Mesothelial cell of epicardium (in vitro differentiated cells): ENCODE results near the gene KRTAP5-10. TPM values are rescaled to one million over a fixed set of nuclear protein-coding genes. Genes with fewer than 3 reads are reported as not detected.

Experiments used
- DNase-seq, 2 experiments: peaks; one replicate each; pipeline ENCODE4 v3.0.0; 2021; ENCODE audit warnings: low spot score in 2 of 2; ENCODE audit not compliant: unreplicated experiment in 2 of 2
- H3K27ac Mint-ChIP-seq: 2 replicates; pipeline ENCODE4 v1.8.0; 2021; ENCODE audit warnings: mixed read lengths
- H3K27me3 Mint-ChIP-seq: 2 replicates; pipeline ENCODE4 v1.8.0; 2021; ENCODE audit warnings: low read depth, mixed read lengths
- H3K36me3 Mint-ChIP-seq: 2 replicates; pipeline ENCODE4 v1.8.0; 2021; ENCODE audit warnings: mixed read lengths
- H3K4me1 Mint-ChIP-seq: 2 replicates; pipeline ENCODE4 v1.8.0; 2021; ENCODE audit warnings: mixed read lengths
- H3K4me3 Mint-ChIP-seq: 2 replicates; pipeline ENCODE4 v1.8.0; 2021; ENCODE audit warnings: mild to moderate bottlenecking, moderate library complexity, mixed read lengths
- H3K9me3 Mint-ChIP-seq: 2 replicates; pipeline ENCODE4 v1.8.0; 2021; ENCODE audit warnings: mixed read lengths
- total RNA-seq: library from RNA; stranded (reverse); gene quantifications from 3 replicates; pipeline ENCODE4 v1.2.1, GENCODE V29; 2021
- TF ChIP-seq, protein P1 (sequence below): fragments of 200-600 bp; sonication (generic); IDR thresholded peaks from one replicate; pipeline ENCODE4 v1.5.0; 2021; ENCODE audit warnings: antibody characterized with exemption; ENCODE audit not compliant: unreplicated experiment

KRTAP5-10 gene
- total RNA-seq, 1 donor from 2014 or later = 0.31 TPM

DNA sequence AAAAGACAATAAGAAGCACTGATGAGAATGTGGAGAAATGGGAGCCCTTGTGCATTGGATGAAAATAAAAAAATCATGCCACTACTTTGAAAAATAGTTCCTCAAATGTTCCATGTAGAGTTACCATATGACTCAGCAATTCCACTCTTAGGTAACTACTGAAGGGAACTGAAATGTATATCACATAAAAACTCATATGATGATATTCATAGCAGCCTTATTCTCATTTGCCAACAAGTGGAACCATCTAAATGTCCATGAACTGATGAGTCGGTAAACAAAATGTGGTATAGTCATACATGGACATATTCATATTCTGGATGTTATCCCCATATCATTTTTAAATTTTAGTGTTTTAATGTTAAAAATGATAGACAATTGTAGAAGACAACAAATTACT lies 13.7 kb upstream of the KRTAP5-10 start:
- DNase-seq = no peak
- H3K36me3 Mint-ChIP-seq = no peaks in the 10 kb centered on the region
- H3K9me3 Mint-ChIP-seq = no peaks in the 10 kb centered on the region
- TF ChIP-seq, protein P1, sequence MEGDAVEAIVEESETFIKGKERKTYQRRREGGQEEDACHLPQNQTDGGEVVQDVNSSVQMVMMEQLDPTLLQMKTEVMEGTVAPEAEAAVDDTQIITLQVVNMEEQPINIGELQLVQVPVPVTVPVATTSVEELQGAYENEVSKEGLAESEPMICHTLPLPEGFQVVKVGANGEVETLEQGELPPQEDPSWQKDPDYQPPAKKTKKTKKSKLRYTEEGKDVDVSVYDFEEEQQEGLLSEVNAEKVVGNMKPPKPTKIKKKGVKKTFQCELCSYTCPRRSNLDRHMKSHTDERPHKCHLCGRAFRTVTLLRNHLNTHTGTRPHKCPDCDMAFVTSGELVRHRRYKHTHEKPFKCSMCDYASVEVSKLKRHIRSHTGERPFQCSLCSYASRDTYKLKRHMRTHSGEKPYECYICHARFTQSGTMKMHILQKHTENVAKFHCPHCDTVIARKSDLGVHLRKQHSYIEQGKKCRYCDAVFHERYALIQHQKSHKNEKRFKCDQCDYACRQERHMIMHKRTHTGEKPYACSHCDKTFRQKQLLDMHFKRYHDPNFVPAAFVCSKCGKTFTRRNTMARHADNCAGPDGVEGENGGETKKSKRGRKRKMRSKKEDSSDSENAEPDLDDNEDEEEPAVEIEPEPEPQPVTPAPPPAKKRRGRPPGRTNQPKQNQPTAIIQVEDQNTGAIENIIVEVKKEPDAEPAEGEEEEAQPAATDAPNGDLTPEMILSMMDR = no peak
- peaks cover 22% of the 10 kb centered on the region for H3K27me3 Mint-ChIP-seq
- H3K27ac Mint-ChIP-seq = no peak overlapping the region
- no peak overlapping the region for H3K4me3 Mint-ChIP-seq
- H3K4me1 Mint-ChIP-seq = no peaks in the 10 kb centered on the region

DNA sequence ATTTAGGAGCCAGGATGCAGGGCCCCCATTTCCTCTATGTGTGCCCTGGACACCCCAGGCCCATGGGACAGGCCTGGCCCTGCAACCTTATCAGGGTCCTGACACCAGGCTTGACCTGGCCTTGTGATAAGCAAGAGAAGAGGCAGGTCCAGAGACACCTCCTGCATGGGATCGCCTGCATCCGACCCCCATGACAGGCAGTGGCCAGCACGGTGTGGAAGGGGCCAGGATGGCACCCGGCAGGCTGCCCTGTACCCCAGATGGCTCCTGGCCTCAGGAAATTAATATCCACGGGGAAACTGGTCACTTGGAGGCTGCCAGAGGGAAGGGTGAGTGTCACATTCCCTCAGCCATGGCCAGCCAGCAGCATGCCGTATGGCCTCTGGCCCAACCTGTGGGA lies 10.4 kb upstream of the KRTAP5-10 start:
- Mint-ChIP-seq H3K9me3 (peaks cover 7% of the 10 kb centered on the region), H3K27ac (no peak overlapping the region), H3K4me1 (no peaks in the 10 kb centered on the region), H3K27me3 (peaks cover 3% of the 10 kb centered on the region), H3K4me3 (no peak overlapping the region), H3K36me3 (no peaks in the 10 kb centered on the region)
- TF ChIP-seq, protein P1 = no peak
- DNase-seq = no peak

DNA sequence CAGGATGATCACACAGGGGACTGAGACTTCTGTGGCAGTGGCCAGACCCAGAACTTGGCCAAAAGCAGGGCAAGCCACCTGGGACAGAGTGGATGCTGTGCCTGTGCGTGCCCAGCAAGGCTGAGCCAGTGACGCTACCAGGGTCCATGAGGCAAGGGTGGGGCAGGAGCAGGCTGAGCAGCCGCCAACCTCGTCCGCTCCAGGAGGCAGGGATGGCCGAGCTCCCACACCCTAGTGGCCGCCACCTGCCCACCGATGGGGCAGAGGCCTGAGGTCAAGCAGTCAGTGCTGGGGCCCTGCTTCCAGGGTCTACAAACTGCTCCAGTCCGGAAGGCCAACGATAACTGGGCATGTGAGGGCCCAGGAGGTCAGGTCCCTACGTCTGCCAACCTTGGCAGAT lies 9.9 kb upstream of the KRTAP5-10 start:
- H3K27me3 Mint-ChIP-seq = peaks cover 3% of the 10 kb centered on the region
- TF ChIP-seq, protein P1 = no peak
- H3K4me1 Mint-ChIP-seq = no peaks in the 10 kb centered on the region
- H3K27ac Mint-ChIP-seq = no peak overlapping the region
- no peak overlapping the region for H3K4me3 Mint-ChIP-seq
- DNase-seq = no peak
- peaks cover 13% of the 10 kb centered on the region for H3K9me3 Mint-ChIP-seq
- no peaks in the 10 kb centered on the region for H3K36me3 Mint-ChIP-seq

DNA sequence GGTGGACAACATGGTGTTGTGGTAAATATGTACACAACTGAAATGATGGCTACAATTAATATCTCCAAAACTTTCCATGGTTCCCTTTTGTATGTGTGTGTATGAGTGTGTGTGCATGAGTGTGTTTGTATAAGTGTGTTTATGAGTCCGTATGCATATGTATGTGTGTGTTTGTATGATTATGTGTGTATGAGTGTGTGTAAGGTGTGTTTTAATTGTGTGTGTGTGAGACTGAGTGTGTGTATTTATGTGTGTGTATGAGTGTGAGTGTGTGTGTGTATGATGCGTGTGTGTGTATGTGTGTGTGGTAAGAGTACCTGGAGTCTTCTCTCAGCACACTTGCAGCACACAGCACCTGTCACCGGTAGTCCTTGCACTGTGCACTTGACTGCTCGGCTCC lies 9.3 kb upstream of the KRTAP5-10 start:
- no peaks in the 10 kb centered on the region for H3K36me3 Mint-ChIP-seq
- H3K9me3 Mint-ChIP-seq = peaks cover 17% of the 10 kb centered on the region
- TF ChIP-seq, protein P1 = no peak
- H3K27me3 Mint-ChIP-seq = peaks cover 4% of the 10 kb centered on the region
- no peak overlapping the region for H3K4me3 Mint-ChIP-seq
- no peaks in the 10 kb centered on the region for H3K4me1 Mint-ChIP-seq
- no peak overlapping the region for H3K27ac Mint-ChIP-seq
- no peak for DNase-seq

DNA sequence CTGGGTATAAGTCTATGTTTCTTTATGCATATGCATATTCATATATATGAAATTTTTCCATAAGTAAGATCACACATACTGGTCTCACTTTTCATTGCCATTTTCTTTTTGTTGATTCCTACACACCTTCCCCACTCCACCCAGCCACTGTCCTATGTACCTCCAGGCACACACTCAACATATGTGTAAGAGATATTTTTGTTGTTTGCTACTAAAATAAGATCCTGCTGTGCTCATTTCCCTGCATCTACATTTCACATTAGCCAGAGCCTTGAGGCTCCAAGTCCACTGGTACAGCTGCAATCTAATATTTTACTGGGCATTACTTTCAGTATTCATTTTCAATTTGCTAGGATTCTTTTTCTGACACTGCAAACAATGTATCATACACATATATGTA lies 8.1 kb upstream of the KRTAP5-10 start:
- no peaks in the 10 kb centered on the region for H3K4me1 Mint-ChIP-seq
- H3K36me3 Mint-ChIP-seq = no peaks in the 10 kb centered on the region
- peaks cover 8% of the 10 kb centered on the region for H3K27me3 Mint-ChIP-seq
- H3K4me3 Mint-ChIP-seq = no peak overlapping the region
- DNase-seq = no peak
- no peak overlapping the region for H3K27ac Mint-ChIP-seq
- TF ChIP-seq, protein P1 = no peak
- H3K9me3 Mint-ChIP-seq = peaks cover 24% of the 10 kb centered on the region

DNA sequence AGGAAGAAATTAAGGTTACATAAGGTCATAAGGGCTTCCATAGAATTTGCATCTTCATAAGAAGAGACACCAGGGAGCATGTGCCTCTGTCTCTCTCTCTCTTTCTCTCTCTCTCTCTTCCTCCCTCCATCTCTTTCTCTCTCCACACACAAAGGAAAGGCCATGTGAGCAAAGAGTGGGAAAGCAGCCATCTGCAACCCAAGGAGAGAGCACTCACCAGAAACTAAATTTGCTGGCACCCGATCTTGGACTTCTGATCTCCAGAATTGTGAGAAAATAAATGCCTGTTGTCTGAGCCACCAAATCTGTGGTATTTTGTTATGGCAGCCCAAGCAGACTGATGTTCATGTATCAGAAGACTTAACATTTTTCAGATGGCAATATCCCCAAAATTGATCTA lies 6.4 kb upstream of the KRTAP5-10 start:
- Mint-ChIP-seq H3K36me3 (no peaks in the 10 kb centered on the region), H3K27me3 (peaks cover 22% of the 10 kb centered on the region), H3K4me3 (no peak overlapping the region), H3K9me3 (peaks cover 27% of the 10 kb centered on the region), H3K27ac (no peak overlapping the region), H3K4me1 (no peaks in the 10 kb centered on the region)
- no peak for DNase-seq
- TF ChIP-seq, protein P1 = no peak
